HCT116 (cell line): ENCODE data around the gene CPHXL2. TPM values are rescaled to one million over a fixed set of nuclear protein-coding genes. Genes with fewer than 3 reads are reported as not detected.

Experiments used
- ATAC-seq: fragments of 200-7000 bp; cut with Tn5 transposase; 2 replicates; pipeline ENCODE4 v1.9.1; 2020; ENCODE audit warnings: mild to moderate bottlenecking, moderate library complexity
- BruUV-seq: library from RNA; stranded (reverse); fragments of 400-500 nt; replicated peaks from 2 replicates; lab custom pipeline; 2021; lab: Mats Ljungman, UMichigan
- CTCF ChIA-PET: fragments of 300-600 bp; sonication (Branson Sonifier 250); formaldehyde crosslinking; loops from one replicate; lab custom pipeline; 2021; ENCODE audit warnings: antibody characterized with exemption; lab: Charles Lee
- POLR2A ChIA-PET: fragments of 300-600, 350-600 bp; sonication (Branson Sonifier 250); formaldehyde crosslinking; loops from one replicate; lab custom pipeline; 2021; ENCODE audit warnings: antibody characterized with exemption; lab: Charles Lee
- RAD21 ChIA-PET, 2 experiments: fragments of 300-600 bp; sonication (Branson Sonifier 250); formaldehyde crosslinking; loops; one replicate each; lab custom pipeline; 2023; ENCODE audit warnings: low total read pairs in 2 of 2; ENCODE audit not compliant: uncharacterized antibody in 2 of 2, unreplicated experiment in 2 of 2, low non-redundant PET in 1 of 2; lab: Charles Lee
- DNase-seq: peaks from one replicate; pipeline ENCODE4 v3.0.0-alpha.2; 2010; ENCODE audit warnings: low read depth, low spot score
- H2AFZ ChIP-seq: fragments of 200-600 bp; shearing (Covaris generic), sonication (generic); 2 replicates; pipeline ENCODE4 v1.6.1; 2017; ENCODE audit warnings: low read depth, mixed run types, mixed read lengths, antibody characterized with exemption, low read length; ENCODE audit not compliant: poor library complexity, severe bottlenecking
- H3K27ac ChIP-seq: 2 replicates; pipeline ENCODE4 v1.5.1; 2012; ENCODE audit warnings: low read depth, low read length
- H3K27me3 ChIP-seq: fragments of 200-600 bp; sonication (generic); 2 replicates; pipeline ENCODE4 v1.6.1; 2016; ENCODE audit warnings: mixed run types, low read length, mixed read lengths; ENCODE audit not compliant: insufficient read depth
- H3K36me3 ChIP-seq, 2 experiments: fragments of 200-500 bp in 1 of 2; fragments of 200-600 bp in 1 of 2; sonication (Bioruptor generic) in 1 of 2; sonication (generic) in 1 of 2; 2 replicates each; pipeline versions ENCODE4 v1.5.1 to v1.6.1; 2014 to 2016; ENCODE audit warnings: low read length in 2 of 2, inconsistent platforms in 1 of 2, mixed read lengths in 1 of 2, mixed run types in 1 of 2; ENCODE audit not compliant: insufficient read depth in 2 of 2, control insufficient read depth in 1 of 2
- H3K4me1 ChIP-seq, 2 experiments: fragments of 200-600 bp in 1 of 2; sonication (generic) in 1 of 2; 2 replicates each; pipeline versions ENCODE4 v1.5.1 to v1.6.1; 2012 to 2017; ENCODE audit warnings: low read length in 2 of 2, inconsistent platforms in 1 of 2, mild to moderate bottlenecking in 1 of 2, mixed read lengths in 1 of 2, mixed run types in 1 of 2, moderate library complexity in 1 of 2; ENCODE audit not compliant: insufficient read depth in 2 of 2, control insufficient read depth in 1 of 2
- H3K4me2 ChIP-seq: fragments of 200-600 bp; sonication (generic); 2 replicates; pipeline ENCODE4 v1.6.1; 2017; ENCODE audit warnings: mixed run types, low read length, mixed read lengths
- H3K4me3 ChIP-seq, 2 experiments: fragments of 200-600 bp in 1 of 2; sonication (generic) in 1 of 2; replicated peaks in 1 of 2; 2 replicates each; pipeline ENCODE4 v1.5.1; 2011 to 2016; ENCODE audit warnings: low read length in 2 of 2, control low read depth in 1 of 2, low read depth in 1 of 2, mild to moderate bottlenecking in 1 of 2, mixed read lengths in 1 of 2, mixed run types in 1 of 2
- H3K79me2 ChIP-seq: fragments of 200-600 bp; sonication (generic); 2 replicates; pipeline ENCODE4 v1.6.1; 2017; ENCODE audit warnings: mild to moderate bottlenecking, mixed run types, low read length, moderate library complexity, mixed read lengths; ENCODE audit not compliant: insufficient read depth
- H3K9ac ChIP-seq: fragments of 200-600 bp; sonication (generic); 2 replicates; pipeline ENCODE4 v1.6.1; 2016; ENCODE audit warnings: low read length, mixed read lengths
- H3K9me2 ChIP-seq: fragments of 200-600 bp; sonication (generic), shearing (Covaris generic); 2 replicates; pipeline ENCODE4 v1.6.1; 2017; ENCODE audit warnings: mixed run types, mild to moderate bottlenecking, moderate library complexity; ENCODE audit not compliant: insufficient read depth
- H3K9me3 ChIP-seq, 2 experiments: fragments of 200-500 bp in 1 of 2; fragments of 200-600 bp in 1 of 2; sonication (Bioruptor generic) in 1 of 2; sonication (generic) in 1 of 2; 2 replicates each; pipeline ENCODE4 v1.6.1; 2014 to 2017; ENCODE audit warnings: low read length in 2 of 2, mixed read lengths in 2 of 2, inconsistent platforms in 1 of 2, low read depth in 1 of 2, mild to moderate bottlenecking in 1 of 2, mixed run types in 1 of 2, moderate library complexity in 1 of 2; ENCODE audit not compliant: control insufficient read depth in 1 of 2, insufficient read depth in 1 of 2
- H4K20me1 ChIP-seq: fragments of 200-600 bp; sonication (generic), shearing (Covaris generic); 2 replicates; pipeline ENCODE4 v1.6.1; 2017; ENCODE audit warnings: mixed run types, mild to moderate bottlenecking, moderate library complexity; ENCODE audit not compliant: insufficient read depth
- ATF3 ChIP-seq: IDR thresholded peaks from 2 replicates; pipeline ENCODE4 v1.6.1; 2012
- CTCF ChIP-seq, 3 experiments: fragments of 200-600 bp in 1 of 3; sonication (generic) in 1 of 3; IDR thresholded peaks in 2 of 3; conservative IDR thresholded peaks in 1 of 3; 2 replicates each; pipeline ENCODE4 v1.5.1; 2012 to 2017; ENCODE audit warnings: low read depth in 2 of 3, low read length in 2 of 3, antibody characterized with exemption in 1 of 3, borderline replicate concordance in 1 of 3, control low read depth in 1 of 3, mild to moderate bottlenecking in 1 of 3, mixed read lengths in 1 of 3, mixed run types in 1 of 3, moderate library complexity in 1 of 3; ENCODE audit not compliant: insufficient read depth in 1 of 3
- EGR1 ChIP-seq: IDR thresholded peaks from 2 replicates; pipeline ENCODE4 v1.6.1; 2012; ENCODE audit warnings: low read depth
- EZH2phosphoT487 ChIP-seq: fragments of 200-600 bp; IDR thresholded peaks from 2 replicates; pipeline ENCODE4 v1.6.1; 2018; ENCODE audit warnings: antibody characterized with exemption, borderline replicate concordance
- MAX ChIP-seq: IDR thresholded peaks from 2 replicates; pipeline ENCODE4 v1.6.1; 2012
- POLR2A ChIP-seq: IDR thresholded peaks from 2 replicates; pipeline ENCODE4 v1.7.0; 2011; ENCODE audit warnings: borderline replicate concordance; ENCODE audit not compliant: insufficient read depth, insufficient read length; ENCODE audit errors: extremely low read depth
- RAD21 ChIP-seq: IDR thresholded peaks from 2 replicates; pipeline ENCODE4 v1.6.1; 2012; ENCODE audit warnings: low read depth, mild to moderate bottlenecking
- SIN3A ChIP-seq: IDR thresholded peaks from 2 replicates; pipeline ENCODE4 v1.6.1; 2012; ENCODE audit warnings: low read depth
- SP1 ChIP-seq: IDR thresholded peaks from 2 replicates; pipeline ENCODE4 v1.6.1; 2012; ENCODE audit warnings: low read depth
- YY1 ChIP-seq: IDR thresholded peaks from 2 replicates; pipeline ENCODE4 v1.6.1; 2011; ENCODE audit warnings: low read length, low read depth, moderate library complexity, mild to moderate bottlenecking; ENCODE audit not compliant: insufficient replicate concordance; ENCODE audit errors: extremely low read depth
- ZBTB33 ChIP-seq: IDR thresholded peaks from 2 replicates; pipeline ENCODE4 v1.6.1; 2011; ENCODE audit warnings: mild to moderate bottlenecking, low read length, moderate library complexity; ENCODE audit not compliant: insufficient replicate concordance; ENCODE audit errors: extremely low read depth
- ZFX ChIP-seq: fragments of 450-650 bp; IDR thresholded peaks from 2 replicates; pipeline ENCODE4 v1.6.1; 2017
- intact Hi-C: fragments of 100-400 bp; cut with micrococcal nuclease; formaldehyde crosslinking; loops from 2 replicates; pipeline ENCODE4 v1.10.0; 2022
- total RNA-seq: library from RNA; stranded (reverse); gene quantifications from one replicate; pipeline ENCODE4 v1.2.1, GENCODE V29; 2021; ENCODE audit not compliant: unreplicated experiment

Gene CPHXL2
- total RNA-seq, 1 experiment from 2014 or later, result not detected

- Histone ChIP-seq H4K20me1 (no peaks in the 10 kb centered on the region), H3K9me3 (no peaks in the 10 kb centered on the region), H3K36me3 (peaks cover 13 to 16% of the 10 kb centered on the region in 2 experiments; a peak in 2 of 4 replicates), H2AFZ (no peak overlapping the region), H3K27me3 (no peaks in the 10 kb centered on the region), H3K4me2 (no peak overlapping the region), H3K9ac (no peak overlapping the region), H3K9me2 (no peaks in the 10 kb centered on the region), H3K4me3 (no peak overlapping the region), H3K79me2 (no peaks in the 10 kb centered on the region), H3K4me1 (no peaks in the 10 kb centered on the region), H3K27ac (no peak overlapping the region)
- ChIA-PET RAD21 (no interaction called here), POLR2A (no interaction called here), CTCF (no interaction called here)
- intact Hi-C loops, result no loop called here
- TF ChIP-seq SIN3A (no peak), POLR2A (no peak), YY1 (no peak), SP1 (no peak), ZFX (no peak), ATF3 (no peak), ZBTB33 (no peak), RAD21 (no peak), EGR1 (no peak), CTCF (IDR thresholded peaks at IDR 0.05 in 2 of 3, conservative IDR thresholded peaks at IDR 0.05 in 1 of 3; ENCODE audit: borderline replicate concordance in 1 of 3, insufficient read depth in 1 of 3, low read depth in 2 of 3, low read length in 2 of 3) (no peak), EZH2phosphoT487 (no peak), MAX (no peak)
- ATAC-seq (no peak), DNase-seq (no peak)
- no TSS peak for BruUV-seq
Observed at GRCh38 chr16:75660726-75661302, 16.0 kb downstream of the CPHXL2 start.
